ENCODE data around the gene NPAS3. TPM values are rescaled to one million over a fixed set of nuclear protein-coding genes. Genes with fewer than 3 reads are reported as not detected.

The NPAS3 gene
- total and polyA plus RNA-seq, 8 donors, result 0.09 to 0.79 (median 0.56) TPM

- no peak for TF ChIP-seq CTCF (IDR thresholded peaks at IDR 0.05)
- intact Hi-C loops (cut with DNase I), result no loop called here
- Histone ChIP-seq H3K27me3 (no peaks in the 10 kb centered on the region), H3K4me3 (no peak overlapping the region), H3K9me3 (no peaks in the 10 kb centered on the region), H3K36me3 (no peaks in the 10 kb centered on the region), H3K4me1 (no peaks in the 10 kb centered on the region), H3K27ac (no peak overlapping the region)
- ATAC-seq (no peak), DNase-seq (no peak)
These were observed 310.6 kb downstream of the NPAS3 start for GRCh38 chr14:33249233-33249820.

GRCh38 chr14:33250963-33251362 lies 312.3 kb downstream of the NPAS3 start:
- DNase-seq (no peak), ATAC-seq (no peak)
- Histone ChIP-seq H3K4me3 (no peak overlapping the region), H3K36me3 (no peaks in the 10 kb centered on the region), H3K27me3 (no peaks in the 10 kb centered on the region), H3K27ac (no peak overlapping the region), H3K4me1 (no peaks in the 10 kb centered on the region), H3K9me3 (no peaks in the 10 kb centered on the region)
- no peak for TF ChIP-seq CTCF (IDR thresholded peaks at IDR 0.05)
- intact Hi-C loops (cut with DNase I), result no loop called here

GRCh38 chr14:33254342-33254741 lies 315.7 kb downstream of the NPAS3 start:
- no peak for DNase-seq
- Histone ChIP-seq H3K27me3 (no peaks in the 10 kb centered on the region), H3K4me1 (no peaks in the 10 kb centered on the region), H3K36me3 (no peaks in the 10 kb centered on the region), H3K27ac (no peak overlapping the region), H3K4me3 (no peak overlapping the region), H3K9me3 (no peaks in the 10 kb centered on the region)
- no peak for TF ChIP-seq CTCF (IDR thresholded peaks at IDR 0.05)
- ATAC-seq, result no peak
- intact Hi-C loops (cut with DNase I), result no loop called here

GRCh38 chr14:33254861-33255395 lies 316.2 kb downstream of the NPAS3 start:
- H3K4me1 ChIP-seq, result no peaks in the 10 kb centered on the region
- intact Hi-C loops (cut with DNase I), result no loop called here
- ATAC-seq (no peak), DNase-seq (peak in 1 of 4 donors; percentile 70)
- no peaks in the 10 kb centered on the region for H3K27me3 ChIP-seq
- TF ChIP-seq CTCF (IDR thresholded peaks at IDR 0.05), result no peak
- no peaks in the 10 kb centered on the region for H3K36me3 ChIP-seq
- no peak overlapping the region for H3K27ac ChIP-seq
- no peak overlapping the region for H3K4me3 ChIP-seq
- H3K9me3 ChIP-seq, result no peaks in the 10 kb centered on the region

GRCh38 chr14:33257796-33258195 lies 319.1 kb downstream of the NPAS3 start:
- no peak overlapping the region for H3K27ac ChIP-seq
- H3K9me3 ChIP-seq, result no peaks in the 10 kb centered on the region
- H3K4me1 ChIP-seq, result no peaks in the 10 kb centered on the region
- ATAC-seq (no peak), DNase-seq (no peak)
- H3K36me3 ChIP-seq, result no peaks in the 10 kb centered on the region
- TF ChIP-seq CTCF (IDR thresholded peaks at IDR 0.05), result no peak
- no peaks in the 10 kb centered on the region for H3K27me3 ChIP-seq
- intact Hi-C loops (cut with DNase I), result no loop called here
- no peak overlapping the region for H3K4me3 ChIP-seq

All from left lung (tissue), 10 donors.